GM19452 (cell line): Measurements from ENCODE around the gene PIP4K2A.
"Not testable (repeated sequence)": the region's sequence is repeated elsewhere in the genome, so short reads cannot be mapped to it uniquely, and the experiment has no call there.

Source experiments
- ATAC-seq: cut with Tn5 transposase; IDR thresholded peaks from one replicate; pipeline ENCODE4 v1.9.1; 2021; ENCODE audit not compliant: unreplicated experiment

Gene PIP4K2A

GRCh38 chr10:22714479-22715289 lies at the start of gene PIP4K2A:
Gene PIP4K2A (minus strand): TSS chr10:22714578. CDS start chr10:22714326, 252 bp downstream.
- peak; percentile 75 for ATAC-seq

GRCh38 chr10:22761569-22762220 lies 47.3 kb upstream of the PIP4K2A start:
- no peak for ATAC-seq

- no peak for ATAC-seq
Measured at GRCh38 chr10:22760025-22760424, 45.6 kb upstream of the PIP4K2A start.

GRCh38 chr10:22758867-22759266 lies 44.5 kb upstream of the PIP4K2A start:
- no peak for ATAC-seq

GRCh38 chr10:22754296-22754695 lies 39.9 kb upstream of the PIP4K2A start:
- no peak for ATAC-seq

- no peak for ATAC-seq
Measured at GRCh38 chr10:22753786-22754185, 39.4 kb upstream of the PIP4K2A start.

GRCh38 chr10:22752272-22752889 lies 38.0 kb upstream of the PIP4K2A start:
- ATAC-seq = no peak

- ATAC-seq = no peak
Measured at GRCh38 chr10:22750131-22750530, 35.8 kb upstream of the PIP4K2A start.

GRCh38 chr10:22744858-22745257 lies 30.5 kb upstream of the PIP4K2A start:
- not testable (repeated sequence) for ATAC-seq

- peak; percentile 98 for ATAC-seq
Measured at GRCh38 chr10:22742678-22743077, 28.3 kb upstream of the PIP4K2A start.

GRCh38 chr10:22741631-22742030 lies 27.3 kb upstream of the PIP4K2A start:
- ATAC-seq = not testable (repeated sequence)

- no peak for ATAC-seq
Measured at GRCh38 chr10:22740180-22740579, 25.8 kb upstream of the PIP4K2A start.

GRCh38 chr10:22737587-22737986 lies 23.2 kb upstream of the PIP4K2A start:
- ATAC-seq = no peak

- ATAC-seq = no peak
Measured at GRCh38 chr10:22736134-22736533, 21.8 kb upstream of the PIP4K2A start.

- ATAC-seq = no peak
Measured at GRCh38 chr10:22733992-22734391, 19.6 kb upstream of the PIP4K2A start.

GRCh38 chr10:22727663-22728062 lies 13.3 kb upstream of the PIP4K2A start:
- ATAC-seq = no peak

- ATAC-seq = no peak
Measured at GRCh38 chr10:22727112-22727511, 12.7 kb upstream of the PIP4K2A start.

GRCh38 chr10:22724773-22725172 lies 10.4 kb upstream of the PIP4K2A start:
- no peak for ATAC-seq

GRCh38 chr10:22723783-22724182 lies 9.4 kb upstream of the PIP4K2A start:
- ATAC-seq = peak; percentile 52

- peak; percentile 76 for ATAC-seq
Measured at GRCh38 chr10:22723343-22723779, 9.0 kb upstream of the PIP4K2A start.

- no peak for ATAC-seq
Measured at GRCh38 chr10:22722626-22723169, 8.3 kb upstream of the PIP4K2A start.

- no peak for ATAC-seq
Measured at GRCh38 chr10:22720667-22721066, 6.3 kb upstream of the PIP4K2A start.
